Right ventricle myocardium superior (tissue), 1 donor: ENCODE results near the gene AGPAT3. TPM values are rescaled to one million over a fixed set of nuclear protein-coding genes. Genes with fewer than 3 reads are reported as not detected.

ENCODE experiments used
- ATAC-seq: fragments of 200-7000 bp; cut with Tn5 transposase; one replicate; pipeline ENCODE4 v1.9.1; 2020; ENCODE audit warnings: mild to moderate bottlenecking; ENCODE audit not compliant: poor library complexity
- DNase-seq: peaks from one replicate; pipeline ENCODE4 v3.0.0-alpha.2; 2020
- intact Hi-C: fragments of 100-400 bp; cut with DNase I; formaldehyde crosslinking; loops from one replicate; pipeline ENCODE4 v1.11.2; 2022
- total RNA-seq: library from RNA; stranded (reverse); fragmentation: NEBNext Ultra II Directional; extraction: Animal tissue kit (Norgen Biotek cat#: 25700); gene quantifications from one replicate; pipeline ENCODE4 v1.2.1, GENCODE V29; 2021
- donor health status: DM: no; HTN: yes; CAD: no; lungs with severe emphysema.

Gene AGPAT3
- total RNA-seq, 1 donor from 2014 or later: 96.3 TPM

- intact Hi-C loops: no loop called here
- ATAC-seq (no peak), DNase-seq (no peak)
Observed at GRCh38 chr21:43973634-43973955, 108.6 kb downstream of the AGPAT3 start.

DNA sequence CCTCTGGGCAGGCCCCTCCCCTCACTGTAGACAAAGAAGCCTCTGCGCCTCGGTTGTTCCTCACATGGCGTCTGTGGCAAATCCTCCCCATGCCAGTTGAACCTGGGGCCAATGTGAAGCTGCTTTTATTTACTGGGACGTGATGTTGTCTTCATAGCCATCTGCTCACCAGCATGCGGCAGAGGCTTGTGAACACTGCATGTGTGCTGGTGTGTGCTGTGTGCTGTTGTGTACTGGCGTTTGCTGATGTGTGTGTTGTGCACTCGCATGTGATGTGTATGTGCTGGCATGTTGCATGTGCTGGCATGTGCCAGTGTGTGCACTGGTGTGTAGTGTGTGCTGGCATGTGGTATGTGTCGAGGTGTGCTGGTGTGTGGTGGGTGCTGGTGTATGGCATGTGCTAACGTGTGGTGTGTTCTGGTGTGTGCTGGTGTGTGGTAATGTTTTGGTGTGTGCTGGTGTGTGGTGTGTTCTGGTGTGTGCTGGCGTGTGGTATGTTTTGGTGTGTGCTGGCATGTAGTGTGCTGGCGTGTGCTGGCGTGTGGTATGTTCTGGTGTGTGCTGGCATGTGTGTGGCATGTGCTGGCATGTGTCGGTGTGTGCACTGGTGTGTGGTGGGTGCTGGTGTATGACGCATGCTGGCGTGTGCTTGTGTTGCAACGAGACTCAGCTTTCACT lies 109.9 kb downstream of the AGPAT3 start:
- DNase-seq: no peak
- intact Hi-C loops: loop anchor here (5.0 kb wide), 1 partner anchor 163 kb away; no protein-coding TSS in a partner anchor
- ATAC-seq: peak; percentile 23

GRCh38 chr21:43975469-43976098 lies 110.6 kb downstream of the AGPAT3 start:
- DNase-seq (peak; percentile 88), ATAC-seq (peak; percentile 88)
- intact Hi-C loops: loop anchor here (5.0 kb wide), 1 partner anchor 163 kb away; no protein-coding TSS in a partner anchor

- intact Hi-C loops: loop anchor here (5.0 kb wide), 1 partner anchor 164 kb away; no protein-coding TSS in a partner anchor
- no peak for ATAC-seq
- DNase-seq: no peak
Observed at GRCh38 chr21:43976661-43977060, 111.6 kb downstream of the AGPAT3 start.

DNA sequence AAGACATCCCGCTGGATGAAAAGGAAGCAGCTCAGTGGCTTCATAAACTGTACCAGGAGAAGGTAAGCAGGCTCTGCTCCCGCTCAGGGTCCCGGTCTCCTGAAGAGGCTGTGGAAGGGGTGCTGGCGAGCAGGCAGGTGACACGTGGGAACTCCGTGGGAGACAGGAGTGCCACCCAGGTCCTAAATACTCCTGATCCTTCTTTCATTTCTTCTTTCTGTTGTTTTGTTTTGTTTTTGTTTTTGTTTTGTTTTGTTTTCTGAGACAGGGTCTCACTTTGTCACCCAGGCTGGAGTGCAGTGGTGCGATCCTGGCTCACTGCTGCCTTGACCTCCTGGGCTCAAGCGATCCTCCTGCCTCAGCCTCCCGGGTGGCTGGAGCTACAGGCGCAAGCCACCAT lies 113.0 kb downstream of the AGPAT3 start:
- ATAC-seq (no peak), DNase-seq (no peak)
- intact Hi-C loops: loop anchor here (5.0 kb wide), 1 partner anchor 166 kb away; no protein-coding TSS in a partner anchor

- DNase-seq (no peak), ATAC-seq (no peak)
- intact Hi-C loops: loop anchor here (5.0 kb wide), 1 partner anchor 167 kb away; no protein-coding TSS in a partner anchor
Observed at GRCh38 chr21:43979654-43980053, 114.6 kb downstream of the AGPAT3 start.

- intact Hi-C loops: no loop called here
- DNase-seq (no peak), ATAC-seq (no peak)
Observed at GRCh38 chr21:43981151-43981870, 116.3 kb downstream of the AGPAT3 start.

DNA sequence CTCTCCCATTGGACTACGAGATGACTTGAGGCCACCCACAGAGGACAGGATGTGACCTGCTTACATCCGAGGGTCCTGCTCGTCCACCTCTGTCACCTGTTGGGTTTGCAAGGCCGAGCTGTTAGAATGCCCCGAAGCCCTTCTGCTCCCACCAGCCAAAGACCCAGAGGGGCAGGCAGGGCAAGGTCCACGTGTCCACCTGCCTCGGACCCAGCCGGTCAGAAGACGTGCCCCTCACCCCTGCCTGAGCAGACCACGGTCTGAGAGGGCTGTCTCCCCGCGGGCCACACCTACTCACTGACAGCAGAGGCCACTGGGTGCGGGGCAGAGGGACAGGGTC lies 116.8 kb downstream of the AGPAT3 start:
- intact Hi-C loops: no loop called here
- DNase-seq: no peak
- ATAC-seq: no peak

- DNase-seq (no peak), ATAC-seq (no peak)
- intact Hi-C loops: no loop called here
Observed at GRCh38 chr21:43982489-43983078, 117.6 kb downstream of the AGPAT3 start.

DNA sequence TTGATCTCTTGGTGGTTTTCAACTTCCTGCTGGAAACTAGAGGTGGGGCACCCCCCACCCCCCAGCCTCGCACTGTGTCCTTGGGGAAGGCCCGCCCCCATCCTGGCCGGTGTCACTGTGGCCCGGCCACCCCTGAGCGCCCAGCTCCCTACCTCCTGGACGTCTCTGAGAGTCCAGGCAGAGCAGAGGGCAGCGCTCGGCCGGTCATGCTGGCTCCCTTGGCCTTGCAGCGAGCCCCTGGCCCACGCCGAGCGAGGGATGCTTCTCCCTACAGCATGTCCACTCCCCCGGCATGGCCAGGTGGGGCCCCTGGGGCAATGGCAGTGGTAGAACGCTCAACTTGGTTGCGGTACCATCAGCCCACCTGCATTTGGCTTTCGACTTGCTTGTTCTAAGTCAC lies 118.4 kb downstream of the AGPAT3 start:
- intact Hi-C loops: no loop called here
- DNase-seq (no peak), ATAC-seq (no peak)

GRCh38 chr21:43983860-43984420 lies 118.9 kb downstream of the AGPAT3 start:
- ATAC-seq (no peak), DNase-seq (no peak)
- intact Hi-C loops: no loop called here

DNA sequence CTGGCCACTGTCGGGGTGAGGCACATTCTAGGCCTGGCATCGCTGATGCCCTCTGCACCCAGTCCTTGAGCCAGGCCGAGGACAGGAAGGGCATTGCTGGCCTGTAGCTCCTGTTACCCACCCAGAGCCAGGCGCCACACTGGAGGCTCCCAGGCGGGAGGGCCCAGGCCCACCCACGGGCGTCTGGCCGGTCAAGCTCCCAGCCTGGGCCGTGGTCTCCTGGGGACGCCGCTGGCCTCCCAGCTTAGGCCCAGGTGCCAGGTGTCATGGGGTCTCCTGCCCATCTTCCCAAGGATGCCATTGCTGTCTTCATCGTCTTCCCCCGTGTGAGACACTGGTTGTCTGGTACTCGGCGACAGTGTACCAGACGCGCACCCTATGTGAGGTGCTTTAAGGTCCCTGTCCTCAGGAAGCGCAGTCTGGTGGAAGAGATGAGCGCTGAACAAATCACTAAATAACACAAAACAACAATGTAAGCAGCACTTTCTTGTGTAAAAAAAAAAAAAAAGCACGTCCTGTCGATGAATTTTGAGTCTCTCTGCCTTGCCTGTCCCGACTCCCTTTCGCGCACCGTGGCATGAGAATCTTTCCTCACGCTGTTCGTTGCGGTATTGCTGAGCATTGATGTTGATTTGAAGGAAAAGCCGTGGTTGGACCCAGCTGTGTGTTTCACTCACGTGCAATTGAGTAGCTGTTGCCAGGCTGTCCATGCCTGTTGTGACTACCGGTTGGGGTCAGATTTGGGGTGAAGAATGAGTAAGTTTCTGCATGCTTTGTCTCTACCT lies 120.1 kb downstream of the AGPAT3 start:
- no peak for DNase-seq
- ATAC-seq: no peak

DNA sequence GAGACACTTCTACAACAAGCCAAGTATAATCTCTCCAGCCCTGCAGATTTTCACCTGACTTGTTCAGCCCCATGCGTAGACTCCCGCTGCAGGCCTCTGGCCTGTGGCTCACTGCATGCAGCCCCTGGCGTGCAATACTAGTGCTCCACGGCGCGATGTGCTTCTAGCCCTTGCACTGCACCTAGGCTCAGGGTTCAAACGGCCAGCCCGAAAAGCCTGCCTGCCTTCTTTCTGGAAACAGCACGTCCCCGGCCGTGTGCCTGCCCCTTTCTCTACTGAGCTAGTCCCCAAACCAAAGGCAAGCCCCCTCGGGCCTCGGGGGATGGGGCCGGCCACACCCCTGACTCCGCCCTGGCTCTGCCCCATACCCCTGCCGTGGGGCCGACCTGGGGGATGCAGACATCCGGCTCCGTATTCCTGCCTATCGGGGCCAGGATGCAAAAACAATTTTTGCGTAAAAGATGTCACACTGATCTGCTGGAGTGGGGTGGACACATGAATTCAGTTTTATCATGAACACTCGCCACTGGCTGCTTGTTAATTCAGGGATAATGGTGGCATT lies 120.7 kb downstream of the AGPAT3 start:
- peak; percentile 25 for DNase-seq
- intact Hi-C loops: no loop called here
- ATAC-seq: no peak

More for the DNA sequence above, 120.1 kb downstream of the AGPAT3 start:
- intact Hi-C loops: no loop called here

- DNase-seq: peak; percentile 40
- ATAC-seq: no peak
- intact Hi-C loops: no loop called here
Observed at GRCh38 chr21:43986544-43987451, 121.8 kb downstream of the AGPAT3 start.

GRCh38 chr21:43987509-43987908 lies 122.5 kb downstream of the AGPAT3 start:
- ATAC-seq (peak; percentile 75), DNase-seq (no peak)
- intact Hi-C loops: no loop called here

DNA sequence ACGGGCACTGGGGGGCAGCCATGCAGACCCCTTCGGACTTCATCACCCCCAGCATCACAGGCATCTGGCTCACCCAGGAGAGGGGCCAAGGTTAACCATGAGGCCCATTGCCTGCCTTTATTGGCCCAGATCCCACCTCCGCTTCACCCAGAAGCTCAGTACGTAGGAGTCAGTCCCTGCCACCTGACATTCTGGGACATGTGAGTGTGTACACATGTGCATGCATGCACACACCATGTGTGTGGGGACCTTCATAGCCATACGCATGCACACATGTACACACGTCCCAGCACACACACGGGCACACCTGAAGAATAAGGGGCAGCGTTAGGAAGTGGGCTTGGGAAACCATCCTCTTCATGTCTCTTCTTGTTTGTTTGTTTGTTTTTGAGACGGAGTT lies 123.0 kb downstream of the AGPAT3 start:
- ATAC-seq (no peak), DNase-seq (peak; percentile 20)
- intact Hi-C loops: no loop called here
